A549 (cell line): ENCODE results near the gene DMAP1.

Source experiments
- FOSL2 ChIP-seq, 2 experiments: fragments of 450-650 bp in 1 of 2; fragments of >200 bp in 1 of 2; sonication (Bioruptor Twin) in 1 of 2; formaldehyde crosslinking; IDR thresholded peaks; 2 replicates each; pipeline versions ENCODE4 v1.5.0 to v1.6.1; 2016 to 2020; ENCODE audit warnings: mild to moderate bottlenecking in 1 of 2, moderate library complexity in 1 of 2
- TF ChIP-seq, protein P1 (sequence below): fragments of >200 bp; sonication (Bioruptor Twin); formaldehyde crosslinking; IDR thresholded peaks from 3 replicates; pipeline ENCODE4 v1.5.1; 2016

DNA sequence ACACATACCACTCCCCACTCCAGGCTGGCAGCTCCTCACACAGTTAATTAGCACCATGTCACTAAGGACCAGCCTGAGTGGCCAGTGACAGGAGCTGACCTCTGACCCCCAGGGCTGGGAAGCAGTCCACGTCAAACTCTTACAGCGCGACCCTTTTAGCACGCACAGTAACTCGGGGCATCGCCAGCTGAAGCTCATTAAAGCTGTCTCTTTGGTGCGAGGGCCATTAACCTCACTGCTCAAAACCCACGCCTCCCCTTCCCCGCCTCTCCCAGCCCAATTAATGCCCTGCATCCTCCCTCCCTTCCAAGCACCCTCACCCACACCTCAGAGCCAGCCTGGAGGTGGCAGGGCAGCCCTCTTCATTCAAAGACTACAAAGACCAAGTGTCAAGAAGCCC, 31.7 kb downstream of the DMAP1 start:
- TF ChIP-seq, protein P1, sequence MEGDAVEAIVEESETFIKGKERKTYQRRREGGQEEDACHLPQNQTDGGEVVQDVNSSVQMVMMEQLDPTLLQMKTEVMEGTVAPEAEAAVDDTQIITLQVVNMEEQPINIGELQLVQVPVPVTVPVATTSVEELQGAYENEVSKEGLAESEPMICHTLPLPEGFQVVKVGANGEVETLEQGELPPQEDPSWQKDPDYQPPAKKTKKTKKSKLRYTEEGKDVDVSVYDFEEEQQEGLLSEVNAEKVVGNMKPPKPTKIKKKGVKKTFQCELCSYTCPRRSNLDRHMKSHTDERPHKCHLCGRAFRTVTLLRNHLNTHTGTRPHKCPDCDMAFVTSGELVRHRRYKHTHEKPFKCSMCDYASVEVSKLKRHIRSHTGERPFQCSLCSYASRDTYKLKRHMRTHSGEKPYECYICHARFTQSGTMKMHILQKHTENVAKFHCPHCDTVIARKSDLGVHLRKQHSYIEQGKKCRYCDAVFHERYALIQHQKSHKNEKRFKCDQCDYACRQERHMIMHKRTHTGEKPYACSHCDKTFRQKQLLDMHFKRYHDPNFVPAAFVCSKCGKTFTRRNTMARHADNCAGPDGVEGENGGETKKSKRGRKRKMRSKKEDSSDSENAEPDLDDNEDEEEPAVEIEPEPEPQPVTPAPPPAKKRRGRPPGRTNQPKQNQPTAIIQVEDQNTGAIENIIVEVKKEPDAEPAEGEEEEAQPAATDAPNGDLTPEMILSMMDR: no peak
- TF ChIP-seq FOSL2 (IDR thresholded peaks at IDR 0.05) (no peak), FOSL2 (CRISPR knock-in tag; IDR thresholded peaks at IDR 0.05) (no peak)
